ELR (cell line): ENCODE measurements around the gene RASA4.
"Not testable (repeated sequence)": the region's sequence is repeated elsewhere in the genome, so short reads cannot be mapped to it uniquely, and the experiment has no call there.

Experiments
- DNase-seq: peaks from one replicate; pipeline ENCODE4 v3.0.0-alpha.2; 2015; ENCODE audit warnings: low read depth

Gene RASA4

GRCh38 chr7:102542771-102543170 is 73.8 kb downstream of the RASA4 start:
- not testable (repeated sequence) for DNase-seq

GRCh38 chr7:102542083-102542482 is 74.5 kb downstream of the RASA4 start:
- not testable (repeated sequence) for DNase-seq

- not testable (repeated sequence) for DNase-seq
Observed at GRCh38 chr7:102540604-102541003, 76.0 kb downstream of the RASA4 start.

- DNase-seq: not testable (repeated sequence)
Observed at GRCh38 chr7:102535062-102535615, 81.4 kb downstream of the RASA4 start.

GRCh38 chr7:102532127-102532526 is 84.4 kb downstream of the RASA4 start:
- DNase-seq: not testable (repeated sequence)

GRCh38 chr7:102531583-102531982 is 85.0 kb downstream of the RASA4 start:
- not testable (repeated sequence) for DNase-seq

GRCh38 chr7:102527822-102528793 is 88.4 kb downstream of the RASA4 start:
- not testable (repeated sequence) for DNase-seq

- DNase-seq: not testable (repeated sequence)
Observed at GRCh38 chr7:102527182-102527581, 89.4 kb downstream of the RASA4 start.

- DNase-seq: not testable (repeated sequence)
Observed at GRCh38 chr7:102524803-102525202, 91.8 kb downstream of the RASA4 start.
